HG03064 (cell line): ENCODE results near the gene SRGAP1.
"Not testable (repeated sequence)": the region's sequence is repeated elsewhere in the genome, so short reads cannot be mapped to it uniquely, and the experiment has no call there.

ENCODE experiments used
- ATAC-seq: cut with Tn5 transposase; IDR thresholded peaks from one replicate; pipeline ENCODE4 v1.9.1; 2021; ENCODE audit warnings: low read depth; ENCODE audit not compliant: unreplicated experiment

SRGAP1 gene

DNA sequence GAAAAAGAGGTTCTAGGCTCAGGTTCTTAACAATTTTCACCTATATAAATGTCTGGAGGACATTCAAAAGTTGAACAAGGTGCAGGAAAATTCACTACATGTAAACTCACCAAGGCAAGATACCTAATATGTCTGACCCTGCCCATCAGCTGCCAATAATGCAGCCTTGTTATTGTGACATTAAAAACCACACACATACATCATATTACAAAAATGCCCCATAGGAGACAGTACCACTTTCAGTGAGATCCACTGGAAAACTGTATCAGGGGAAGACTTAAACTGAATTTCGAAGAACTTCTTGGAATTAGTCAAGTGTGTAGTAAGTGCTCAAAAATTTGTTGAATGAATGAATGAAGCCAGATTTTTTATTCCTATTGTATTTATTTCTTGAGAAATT is 294.5 kb downstream of the SRGAP1 start:
- ATAC-seq = no peak

DNA sequence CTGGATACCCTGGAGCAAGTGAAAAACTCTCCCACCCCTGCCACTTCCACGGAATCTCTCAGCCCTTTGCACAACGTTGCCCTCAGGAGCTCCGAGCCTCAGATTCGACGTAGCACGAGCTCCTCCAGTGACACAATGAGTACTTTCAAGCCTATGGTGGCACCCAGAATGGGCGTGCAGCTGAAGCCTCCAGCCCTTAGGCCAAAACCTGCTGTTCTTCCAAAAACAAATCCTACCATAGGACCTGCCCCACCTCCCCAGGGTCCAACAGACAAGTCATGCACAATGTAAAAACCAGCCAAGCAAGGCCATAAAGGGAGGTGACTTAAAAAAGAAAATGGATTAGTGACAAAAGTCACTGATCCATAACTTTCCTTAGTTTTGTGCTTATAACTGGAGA is 297.9 kb downstream of the SRGAP1 start:
- ATAC-seq = no peak

DNA sequence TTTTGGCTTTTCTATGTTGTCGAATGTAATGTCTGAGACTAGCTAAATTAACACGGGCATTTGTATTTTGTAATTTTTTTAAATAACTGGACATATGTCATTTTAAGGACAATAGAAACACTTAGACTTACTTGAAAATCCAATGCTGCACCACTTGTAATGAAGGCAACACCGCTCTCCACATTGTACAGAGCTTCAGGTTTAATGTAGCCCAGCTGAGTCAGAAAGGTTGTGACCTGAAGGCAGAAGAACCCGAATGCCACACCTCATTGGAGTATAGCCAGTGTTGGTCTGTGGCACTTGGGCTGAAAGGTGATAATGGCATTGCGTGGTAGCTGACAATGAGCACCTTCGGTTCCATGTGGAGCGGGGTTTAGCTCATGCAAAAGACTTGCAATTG is 298.3 kb downstream of the SRGAP1 start:
- ATAC-seq = no peak

DNA sequence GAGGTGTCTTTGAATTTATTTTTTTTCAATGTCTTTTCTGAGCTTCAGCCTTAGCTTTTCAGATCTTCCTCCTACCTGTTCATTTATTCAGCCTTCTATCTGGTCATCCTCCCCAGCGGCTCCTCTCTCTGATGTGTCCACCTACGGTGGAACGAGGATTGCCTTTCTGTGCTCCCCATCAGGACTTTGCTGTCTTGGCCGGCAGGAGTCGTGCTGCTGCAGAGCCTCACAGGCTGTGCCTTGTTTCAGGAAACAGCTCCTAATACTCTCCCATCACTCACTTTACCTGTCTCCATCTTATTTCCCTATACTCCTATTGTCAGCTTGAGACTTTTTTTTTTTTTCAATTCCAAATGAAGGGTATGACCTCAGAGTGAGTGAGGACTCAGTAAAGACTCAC is 300.7 kb downstream of the SRGAP1 start:
- ATAC-seq = no peak

DNA sequence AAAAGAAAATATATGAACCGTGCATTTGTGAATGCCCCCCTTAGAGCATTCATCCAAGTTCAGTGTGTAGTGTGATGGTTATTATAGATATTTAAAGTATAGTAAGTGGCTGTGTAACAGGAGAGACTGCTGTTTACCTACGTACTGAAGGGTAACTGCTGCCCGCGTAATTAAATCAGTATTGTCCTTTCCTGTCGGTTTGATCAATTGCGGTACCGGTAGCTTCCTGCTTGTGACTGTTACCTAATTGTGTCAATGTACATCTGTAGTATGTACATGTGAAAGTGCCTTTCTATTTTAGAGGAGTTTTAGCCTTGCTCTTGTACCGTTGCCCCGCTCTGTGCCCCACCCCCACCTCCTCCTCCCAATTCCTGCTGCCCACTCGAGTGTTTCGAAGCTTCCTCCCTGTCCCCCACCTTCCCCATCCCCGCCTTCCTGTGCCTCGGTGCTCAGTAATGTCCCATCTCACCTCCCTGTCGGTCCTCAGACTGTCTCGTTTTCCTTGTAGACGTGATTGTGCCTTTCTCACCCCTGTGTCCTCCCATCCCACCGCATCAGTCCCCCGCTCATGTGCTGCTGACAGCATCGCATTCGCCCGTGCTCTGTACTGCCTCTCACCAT is 302.6 kb downstream of the SRGAP1 start:
- no peak for ATAC-seq

DNA sequence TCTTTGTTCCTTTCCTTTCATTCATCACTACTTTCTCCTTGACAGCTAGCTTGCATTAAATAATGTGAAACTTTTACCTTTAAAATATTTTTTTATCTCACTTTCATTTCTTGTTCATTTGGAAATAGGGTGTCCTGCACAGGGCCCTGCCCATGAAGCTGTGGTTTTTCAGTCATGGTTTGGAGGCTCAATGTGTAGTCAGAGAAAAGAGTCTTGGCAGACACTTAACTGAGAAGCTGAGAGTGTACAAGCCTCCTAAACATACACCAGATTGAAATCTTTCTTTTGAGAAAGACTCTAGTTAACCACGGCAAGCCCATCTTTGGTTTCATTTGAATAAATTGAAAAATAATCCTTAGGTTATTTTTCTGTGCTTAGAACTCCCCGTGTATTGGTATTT is 303.4 kb downstream of the SRGAP1 start:
- no peak for ATAC-seq

DNA sequence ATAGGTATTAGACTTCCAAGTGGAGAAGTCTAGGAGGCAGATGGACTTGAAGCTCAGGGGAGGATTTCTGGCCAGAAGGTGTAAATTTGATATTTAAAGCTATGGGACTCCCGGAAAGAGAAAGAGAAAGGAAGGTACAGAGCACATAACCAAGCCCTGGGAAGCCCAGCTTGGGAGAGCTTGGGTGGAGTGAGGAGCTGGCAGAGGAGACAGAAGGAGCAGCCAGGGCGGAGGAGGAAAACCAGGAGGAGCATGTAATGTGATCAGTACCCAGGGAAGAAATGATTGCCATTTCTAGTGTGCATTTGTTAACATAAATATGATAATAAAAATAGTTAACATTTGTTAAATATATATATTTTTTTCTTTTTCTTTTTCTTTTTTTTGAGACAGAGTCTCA is 310.2 kb downstream of the SRGAP1 start:
- ATAC-seq = no peak

DNA sequence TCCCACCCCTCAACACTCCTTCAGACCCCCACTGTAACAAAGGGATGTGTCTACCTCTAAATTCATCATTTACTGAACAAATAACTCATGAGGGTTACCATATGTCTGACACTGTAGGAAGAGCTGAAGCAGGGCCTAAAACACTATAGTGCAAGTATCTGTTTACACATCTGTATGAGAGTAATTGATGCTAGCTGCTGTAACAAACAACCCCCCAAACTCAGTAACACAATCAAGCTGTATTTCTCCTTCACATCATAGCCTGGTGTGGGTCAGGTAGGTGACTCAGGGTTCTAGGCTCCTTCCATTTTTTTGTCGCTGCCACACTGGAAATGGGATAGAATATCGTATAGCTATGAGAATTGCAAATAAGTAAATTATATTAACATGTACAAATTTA is 312.6 kb downstream of the SRGAP1 start:
- no peak for ATAC-seq

DNA sequence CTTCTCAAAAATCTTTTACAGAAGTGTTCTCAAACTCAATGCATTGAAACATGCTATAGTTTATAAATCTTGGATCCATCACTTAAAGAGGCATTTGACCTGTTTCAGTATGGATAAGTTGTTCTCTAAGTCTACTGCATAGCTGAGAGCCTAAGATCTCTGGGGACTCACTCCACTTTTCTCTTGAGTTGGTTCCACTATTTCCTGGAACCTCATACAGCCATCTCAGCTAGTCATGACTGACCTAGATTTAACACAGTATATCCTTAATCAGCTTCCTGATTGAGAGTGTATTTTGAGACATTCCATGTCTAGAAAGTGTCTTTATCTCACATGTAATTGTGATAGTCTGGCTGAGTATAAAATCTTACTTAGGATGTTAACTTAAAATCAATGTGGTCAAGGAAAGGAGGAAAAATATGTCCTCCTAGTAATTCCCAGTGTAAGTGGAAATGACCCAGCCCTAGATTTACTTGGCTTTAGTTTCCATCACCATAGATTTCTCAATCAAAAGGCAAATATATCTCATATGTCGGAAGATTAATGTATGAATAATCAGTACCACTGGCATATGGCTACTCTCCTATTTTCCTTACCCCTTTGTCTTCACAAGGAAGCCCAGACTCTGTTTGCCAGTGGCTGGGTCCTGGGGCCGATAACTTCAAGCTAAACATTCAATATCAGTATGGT is 315.7 kb downstream of the SRGAP1 start:
- no peak for ATAC-seq

DNA sequence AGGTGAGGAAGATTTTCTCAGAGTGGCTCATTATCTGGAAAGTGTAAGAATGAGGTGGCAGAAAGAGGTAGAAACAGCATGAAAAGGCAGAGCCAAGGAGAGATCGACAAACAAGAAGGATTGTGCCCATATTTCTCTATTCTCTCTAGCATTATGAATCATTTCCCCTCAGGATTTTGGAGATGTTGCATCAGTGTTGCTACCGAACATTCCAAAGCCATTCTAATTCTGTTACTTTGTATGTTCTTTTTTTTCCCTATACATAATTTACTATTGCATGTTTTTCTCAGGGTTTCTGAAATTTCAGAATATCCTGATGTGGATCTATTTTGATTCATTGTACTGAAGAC is 316.2 kb downstream of the SRGAP1 start:
- no peak for ATAC-seq

DNA sequence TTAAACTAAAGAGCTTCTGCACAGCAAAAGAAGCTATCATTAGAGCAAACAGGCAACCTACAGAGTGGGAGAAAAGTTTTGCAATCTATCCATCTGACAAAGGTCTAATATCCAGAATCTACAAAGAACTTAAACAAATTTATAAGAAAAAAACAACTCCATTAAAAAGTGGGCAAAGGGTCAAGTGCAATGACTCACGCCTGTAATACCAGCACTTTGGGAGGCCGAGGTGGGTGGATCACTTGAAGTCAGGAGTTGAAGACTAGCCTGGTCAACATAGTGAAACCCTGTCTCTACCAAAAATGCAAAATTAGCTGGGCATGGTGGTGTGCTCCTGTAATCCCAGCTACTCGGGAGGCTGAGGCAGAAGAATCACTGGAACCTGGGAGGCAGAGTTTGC is 322.1 kb downstream of the SRGAP1 start:
- ATAC-seq = not testable (repeated sequence)

DNA sequence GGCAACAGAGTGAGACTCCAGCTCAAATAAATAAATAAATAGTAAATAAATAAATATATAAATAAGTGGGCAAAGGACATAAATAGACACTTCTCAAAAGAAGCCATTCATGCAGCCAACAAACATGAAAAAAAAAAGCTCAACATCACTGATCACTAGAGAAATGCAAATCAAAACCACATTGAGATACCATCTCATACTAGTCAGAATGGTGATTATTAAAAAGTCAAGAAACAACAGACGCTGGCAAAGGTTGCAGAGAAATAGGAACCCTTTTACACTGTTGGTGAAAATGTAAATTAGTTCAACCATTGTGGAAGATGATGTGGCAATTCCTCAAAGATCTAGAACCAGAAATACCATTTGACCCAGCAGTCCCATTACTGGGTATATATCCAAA is 322.5 kb downstream of the SRGAP1 start:
- not testable (repeated sequence) for ATAC-seq

DNA sequence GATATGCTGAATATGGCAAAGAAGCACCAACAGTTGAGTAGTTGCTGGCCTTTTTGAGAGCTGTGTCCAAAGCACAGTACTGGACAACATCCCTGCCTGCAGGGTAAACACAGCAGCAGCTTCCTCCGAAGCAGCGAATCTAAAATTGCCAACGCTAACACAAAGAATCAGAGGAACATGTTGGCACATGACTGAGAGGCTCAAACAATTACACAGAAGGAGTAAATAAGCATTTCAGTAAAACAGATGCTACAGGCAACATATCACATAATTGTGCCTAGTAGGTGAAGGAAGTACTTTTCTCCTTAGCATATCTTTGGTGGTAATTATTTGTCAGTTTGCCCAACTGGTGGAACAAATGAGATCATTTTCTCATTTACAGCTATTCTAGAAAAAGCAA is 325.5 kb downstream of the SRGAP1 start:
- no peak for ATAC-seq

DNA sequence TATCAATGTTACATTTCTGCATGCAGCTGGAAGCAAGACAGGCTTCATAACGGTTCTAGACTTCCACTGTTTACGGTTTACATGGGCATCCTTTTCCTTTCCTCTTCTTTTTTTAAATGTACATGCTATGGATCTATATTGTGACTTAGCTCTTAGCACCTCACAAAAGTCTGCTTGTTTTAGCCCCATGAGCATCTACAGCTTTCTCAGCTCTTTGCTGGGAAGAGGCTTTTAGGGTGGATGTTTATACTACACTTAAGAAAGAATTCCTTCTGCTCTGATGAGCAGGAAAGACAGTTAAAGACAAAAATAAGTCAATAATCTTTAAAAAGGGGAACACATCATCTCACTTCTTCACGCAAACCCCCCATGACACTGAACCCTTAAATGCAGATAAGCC is 326.2 kb downstream of the SRGAP1 start:
- ATAC-seq = no peak

DNA sequence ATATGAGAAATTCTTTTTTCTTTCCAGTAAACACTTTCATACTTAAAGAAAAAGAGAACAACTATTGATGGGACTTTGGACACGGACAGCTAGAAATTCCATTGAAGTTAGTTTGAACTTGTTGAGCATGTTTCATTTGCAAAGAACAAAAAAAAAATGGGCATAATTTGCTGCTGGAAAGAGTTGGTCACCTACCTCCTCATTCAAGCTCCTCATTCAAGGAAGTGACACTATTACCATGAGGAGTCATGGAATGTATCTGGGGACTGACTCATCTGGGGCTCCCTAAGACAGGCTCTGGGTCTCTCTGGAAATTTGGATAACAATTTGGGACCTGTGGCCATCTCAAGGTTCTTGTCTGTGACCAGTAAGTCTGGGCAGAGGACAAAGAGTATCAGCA is 327.2 kb downstream of the SRGAP1 start:
- no peak for ATAC-seq

DNA sequence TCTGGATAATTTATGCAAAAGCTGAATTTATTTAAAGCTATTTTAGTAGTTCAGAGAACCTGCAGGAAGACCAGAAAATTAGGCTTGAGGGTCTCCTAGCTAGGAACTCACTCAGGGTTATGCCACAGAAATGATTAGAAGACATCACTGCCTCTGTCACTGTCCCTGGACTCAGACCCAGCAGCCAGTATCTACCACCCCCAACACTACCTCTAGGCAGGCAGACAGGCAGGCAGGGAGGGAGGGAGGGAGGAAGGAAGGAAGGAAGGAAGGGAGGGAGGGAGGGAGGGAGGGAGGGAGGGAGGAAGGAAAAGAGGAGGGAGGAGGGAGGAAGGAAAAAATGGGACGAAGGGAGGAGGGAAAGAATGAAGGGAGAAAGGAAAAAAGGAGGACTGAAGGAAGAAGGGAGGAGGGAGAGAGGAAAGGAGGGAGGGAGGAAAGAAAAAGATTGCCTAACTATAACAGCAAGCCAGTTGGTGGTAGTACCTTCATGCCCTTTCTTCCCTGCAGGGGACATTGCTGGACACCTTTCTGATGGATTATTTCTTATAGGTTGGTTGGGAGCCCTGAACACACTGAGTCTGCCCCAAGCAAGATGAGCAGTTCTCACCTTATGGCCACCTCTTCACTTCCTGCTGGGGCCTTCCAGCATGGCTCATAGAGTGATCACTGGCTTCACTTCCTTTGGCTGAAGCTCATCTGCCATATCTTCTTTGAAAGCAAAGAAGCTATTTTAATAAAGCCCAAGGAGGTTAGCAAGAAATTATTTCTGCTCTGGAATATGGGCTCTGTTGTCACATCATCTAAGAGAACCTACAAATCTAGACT is 327.9 kb downstream of the SRGAP1 start:
- no peak for ATAC-seq

DNA sequence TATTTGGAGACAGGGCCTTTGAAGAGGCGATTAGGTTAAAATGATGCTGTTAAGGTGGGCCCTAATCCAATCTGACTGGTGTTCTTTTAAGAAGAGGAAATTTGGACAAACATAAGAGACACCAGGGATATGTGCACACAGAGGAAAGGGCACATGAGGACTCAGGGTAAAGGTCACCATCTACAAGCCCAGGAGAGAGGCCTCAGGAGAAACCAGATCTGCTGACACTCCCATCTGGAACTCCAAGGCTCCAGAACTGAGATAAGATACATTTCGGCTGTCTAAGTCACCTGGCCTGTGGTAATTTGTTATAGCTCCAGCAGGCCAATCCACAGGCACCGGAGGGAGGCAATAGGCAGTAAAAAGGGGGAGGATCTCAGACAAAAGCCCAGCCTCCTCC is 329.0 kb downstream of the SRGAP1 start:
- no peak for ATAC-seq

DNA sequence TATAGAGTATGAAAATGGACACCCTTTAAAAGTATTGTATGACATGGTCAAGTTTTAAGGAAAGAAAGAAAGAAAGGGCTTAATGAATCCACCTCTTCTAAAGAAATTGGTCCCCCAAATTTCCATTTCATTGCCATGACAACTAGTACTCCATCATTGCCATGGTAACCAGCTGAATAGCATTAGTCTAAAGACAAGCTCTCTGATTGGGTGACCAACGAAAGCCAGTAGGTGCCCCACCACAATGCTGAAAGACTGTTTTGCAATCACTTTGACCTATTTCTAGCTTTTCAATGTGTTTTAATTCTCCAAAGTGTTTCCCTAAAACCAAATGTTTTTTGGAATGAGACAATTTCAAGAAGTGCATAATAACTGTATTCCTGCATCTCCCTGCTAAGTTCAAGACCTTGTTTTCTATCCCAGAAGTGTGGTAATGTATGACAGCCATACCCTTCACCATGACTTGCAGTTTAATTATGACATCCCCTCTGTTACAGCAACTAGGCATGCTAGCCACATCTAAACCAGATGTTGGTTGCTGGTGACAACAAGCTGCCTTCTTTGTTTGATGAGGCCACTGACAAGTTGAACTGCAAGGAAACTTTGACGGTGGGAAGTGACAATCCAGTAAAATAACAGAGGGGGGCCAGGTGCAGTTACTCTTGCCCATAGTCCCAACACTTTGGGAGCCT is 330.9 kb downstream of the SRGAP1 start:
- ATAC-seq = no peak

DNA sequence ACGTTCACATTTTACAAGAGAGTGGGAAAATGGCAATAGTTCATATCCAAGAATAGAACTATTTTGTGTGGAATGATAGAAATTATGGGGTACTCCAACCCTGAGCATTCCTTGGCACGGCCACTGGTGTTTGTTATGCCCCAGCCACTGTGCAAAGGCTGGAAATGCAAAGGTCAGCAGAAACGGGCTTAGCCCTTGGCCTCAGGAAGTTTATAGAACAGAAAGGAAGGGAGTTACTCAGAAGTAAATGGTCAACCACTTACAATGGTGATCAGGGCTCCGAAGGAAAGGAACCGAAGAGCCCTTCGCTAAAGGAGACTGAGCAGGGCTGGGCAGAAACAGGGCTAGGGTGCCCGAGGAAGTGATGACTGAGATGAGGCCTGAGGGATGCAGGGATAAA is 332.5 kb downstream of the SRGAP1 start:
- no peak for ATAC-seq

DNA sequence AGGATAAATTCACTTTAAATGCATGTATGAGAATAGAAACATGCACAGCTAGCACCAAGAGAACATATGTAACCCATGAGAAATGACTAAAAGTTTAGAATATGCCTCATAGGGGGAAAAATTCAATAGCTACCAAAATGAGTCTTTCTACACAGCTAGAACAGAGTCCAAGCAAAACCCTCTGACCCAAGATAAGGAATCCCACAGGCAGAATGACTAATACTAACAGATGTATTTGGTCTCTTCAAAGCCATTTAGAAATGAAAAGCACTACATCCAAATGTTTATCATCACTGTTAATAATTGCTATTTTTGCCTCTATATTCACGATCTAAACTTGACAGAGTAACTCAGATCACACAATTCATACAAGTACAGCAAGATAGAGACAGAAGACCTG is 333.6 kb downstream of the SRGAP1 start:
- no peak for ATAC-seq

DNA sequence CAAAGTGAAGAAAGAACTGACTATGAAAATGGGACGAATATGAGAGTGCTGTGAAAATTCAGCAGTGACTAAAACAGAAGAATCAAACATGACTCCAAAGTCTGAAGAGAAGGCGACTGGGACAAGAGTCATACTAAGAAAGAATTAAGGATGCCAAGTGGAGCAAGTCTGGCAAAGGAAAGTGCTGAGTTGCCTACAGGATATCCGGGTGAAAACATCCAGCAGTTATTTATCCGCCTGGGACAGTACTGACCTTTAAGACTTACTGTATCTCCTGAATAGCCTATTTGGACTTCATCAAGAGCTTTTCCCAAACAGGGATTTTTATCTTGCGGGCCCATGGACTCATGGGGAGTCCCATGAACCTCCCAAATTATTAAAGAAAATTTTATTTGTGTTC is 336.5 kb downstream of the SRGAP1 start:
- ATAC-seq = no peak
